BE2C (cell line): ENCODE data around the gene PRMT9.

Experiments
- DNase-seq: peaks from one replicate; pipeline ENCODE4 v3.0.0-alpha.2; 2020
- H3K27me3 ChIP-seq: fragments of 250-450 bp; sonication (Bioruptor Pico); 2 replicates; pipeline ENCODE4 v1.5.1; 2020; ENCODE audit warnings: mild to moderate bottlenecking
- H3K36me3 ChIP-seq: fragments of 250-450 bp; sonication (Bioruptor Pico); 2 replicates; pipeline ENCODE4 v1.5.1; 2020; ENCODE audit warnings: mild to moderate bottlenecking
- H3K4me1 ChIP-seq: fragments of 250-450 bp; sonication (Bioruptor Pico); 2 replicates; pipeline ENCODE4 v1.5.1; 2020
- H3K4me3 ChIP-seq: 2 replicates; pipeline ENCODE4 v1.5.1; 2011; ENCODE audit warnings: low read depth, low read length
- H3K9me3 ChIP-seq: fragments of 250-450 bp; sonication (Bioruptor Pico); 2 replicates; pipeline ENCODE4 v1.5.1; 2020
- CTCF ChIP-seq: IDR thresholded peaks from 2 replicates; pipeline ENCODE4 v1.5.1; 2012; ENCODE audit warnings: mild to moderate bottlenecking, low read depth, low read length

The PRMT9 gene

GRCh38 chr4:147683188-147683591 lies 773 bp downstream of the PRMT9 start:
- no peak for DNase-seq

GRCh38 chr4:147682755-147683154 lies 1.2 kb downstream of the PRMT9 start:
- no peak for DNase-seq
- Histone ChIP-seq H3K4me3 (peak overlapping the region; percentile 80), H3K36me3 (peaks cover 14% of the 10 kb centered on the region; the same call in 1 of the 2 replicates), H3K9me3 (no peaks in the 10 kb centered on the region), H3K27me3 (no peaks in the 10 kb centered on the region), H3K4me1 (peaks cover 4% of the 10 kb centered on the region; the same call in 1 of the 2 replicates)
- no peak for TF ChIP-seq CTCF

More at GRCh38 chr4:147683188-147683591, 773 bp downstream of the PRMT9 start:
- Histone ChIP-seq H3K4me1 (peaks cover 4% of the 10 kb centered on the region; the same call in 1 of the 2 replicates), H3K27me3 (no peaks in the 10 kb centered on the region), H3K36me3 (peaks cover 14% of the 10 kb centered on the region; the same call in 1 of the 2 replicates), H3K4me3 (peak overlapping the region; percentile 80), H3K9me3 (no peaks in the 10 kb centered on the region)
- no peak for TF ChIP-seq CTCF

- no peak for DNase-seq
- H3K9me3 ChIP-seq = no peaks in the 10 kb centered on the region
- H3K4me3 ChIP-seq = no peak overlapping the region
- H3K36me3 ChIP-seq = peaks cover 14% of the 10 kb centered on the region; the same call in 1 of the 2 replicates
- peaks cover 4% of the 10 kb centered on the region; the same call in 1 of the 2 replicates for H3K4me1 ChIP-seq
- no peaks in the 10 kb centered on the region for H3K27me3 ChIP-seq
- peak; percentile 15; the same call in 1 of the 2 replicates for TF ChIP-seq CTCF
Measured at GRCh38 chr4:147678796-147679549, 5.0 kb downstream of the PRMT9 start.

DNA sequence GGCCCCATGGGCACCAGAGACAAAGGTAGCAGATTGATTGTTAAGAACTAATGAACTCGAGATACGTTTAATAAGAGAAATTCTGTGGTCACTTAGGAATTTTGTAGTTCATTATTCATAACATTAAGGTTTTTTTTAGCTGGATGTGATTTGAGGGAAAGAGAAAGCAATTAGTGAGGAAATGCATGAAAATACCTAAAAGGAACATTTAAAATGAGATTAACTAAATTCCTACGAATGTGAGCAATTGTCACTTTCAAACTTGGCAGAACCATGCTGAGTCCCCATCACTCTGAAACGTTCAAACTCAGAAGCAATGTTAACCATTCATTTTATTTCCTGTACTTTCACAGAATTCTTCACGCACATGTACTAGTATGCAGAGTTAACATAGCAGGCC lies 5.9 kb downstream of the PRMT9 start:
- Histone ChIP-seq H3K36me3 (peaks cover 15% of the 10 kb centered on the region; the same call in 1 of the 2 replicates), H3K27me3 (no peaks in the 10 kb centered on the region), H3K9me3 (no peaks in the 10 kb centered on the region), H3K4me3 (no peak overlapping the region), H3K4me1 (peaks cover 4% of the 10 kb centered on the region; the same call in 1 of the 2 replicates)
- TF ChIP-seq CTCF = no peak
- DNase-seq = no peak

DNA sequence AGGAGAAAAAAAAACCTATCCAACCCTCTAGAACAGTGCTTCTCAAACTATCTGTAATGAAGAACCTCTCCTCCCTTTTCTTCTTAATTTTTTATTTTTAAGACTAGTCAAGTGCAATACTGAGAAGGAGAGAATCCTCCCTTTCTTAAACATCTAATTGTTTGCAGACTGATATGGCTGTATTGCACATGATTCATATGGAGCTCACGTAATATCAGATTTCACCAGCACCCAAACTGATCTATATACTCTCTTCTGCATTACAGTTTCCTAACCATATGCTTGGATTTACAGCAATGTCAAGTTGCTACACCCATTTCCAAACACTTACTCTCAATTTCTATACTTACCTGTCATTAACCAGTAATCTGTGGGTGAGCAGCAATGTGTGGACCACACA lies 9.5 kb downstream of the PRMT9 start:
- Histone ChIP-seq H3K4me1 (no peaks in the 10 kb centered on the region), H3K9me3 (no peaks in the 10 kb centered on the region), H3K4me3 (no peak overlapping the region), H3K27me3 (no peaks in the 10 kb centered on the region), H3K36me3 (peaks cover 18% of the 10 kb centered on the region; the same call in 1 of the 2 replicates)
- DNase-seq = no peak
- no peak for TF ChIP-seq CTCF

DNA sequence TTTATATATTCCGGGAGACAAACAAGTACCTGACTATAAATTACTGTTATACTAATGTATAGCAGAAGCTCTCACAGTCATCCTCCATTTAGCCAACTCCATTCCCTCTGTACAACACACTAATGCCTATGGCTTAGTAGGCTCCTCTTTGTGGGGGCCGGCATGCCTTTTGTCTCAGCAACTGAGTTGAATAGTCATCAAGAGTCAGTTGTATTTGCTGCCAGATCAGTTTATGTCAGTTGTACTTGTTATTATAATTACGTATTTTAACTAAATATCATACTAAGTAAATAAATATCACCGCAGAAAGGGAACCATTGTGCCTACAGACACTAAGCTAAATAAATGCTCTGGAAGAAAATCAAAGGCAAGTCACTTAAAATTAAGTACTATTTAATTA lies 9.9 kb downstream of the PRMT9 start:
- no peaks in the 10 kb centered on the region for H3K27me3 ChIP-seq
- no peak overlapping the region for H3K4me3 ChIP-seq
- H3K9me3 ChIP-seq = no peaks in the 10 kb centered on the region
- H3K4me1 ChIP-seq = no peaks in the 10 kb centered on the region
- no peak for TF ChIP-seq CTCF
- peaks cover 16% of the 10 kb centered on the region; the same call in 1 of the 2 replicates for H3K36me3 ChIP-seq
- no peak for DNase-seq
